ENCODE measurements around the gene C4BPA. TPM values are rescaled to one million over a fixed set of nuclear protein-coding genes. Genes with fewer than 3 reads are reported as not detected.

The C4BPA gene
- total and polyA plus RNA-seq, 2 of the 8 experiments (the other 6 are each of a cell fraction or from before 2014, with no cell fraction given) = not detected

DNA sequence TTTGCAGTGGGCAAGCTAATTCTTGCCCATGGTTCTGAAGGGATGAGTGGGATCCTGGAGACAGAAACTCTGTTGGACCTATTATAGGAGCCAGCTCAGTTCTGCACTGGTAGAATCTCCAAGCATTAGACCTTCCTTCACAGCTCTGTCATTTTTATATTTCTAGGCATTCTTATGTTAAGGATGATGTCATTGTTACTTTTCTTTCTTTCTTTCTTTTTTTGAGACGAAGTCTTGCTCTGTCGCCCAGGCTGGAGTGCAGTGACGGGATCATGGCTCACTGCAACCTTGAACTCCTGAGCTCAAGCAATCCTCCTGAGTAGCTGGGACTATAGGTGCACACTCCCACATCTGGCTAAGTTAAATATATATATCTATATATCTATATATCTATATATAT is 43.4 kb upstream of the C4BPA start:
- WGBS, 2 experiments (ENCODE audit: extremely low coverage in 1 of 2, insufficient coverage in 1 of 2, insufficient read length in 1 of 2, insufficient replicate concordance in 2 of 2, low coverage in 1 of 2, low lambda C conversion rate in 2 of 2, missing lambda C conversion rate in 1 of 2) = 94% methylated on average over 3 of the region's 3 CpGs; no CpG with 5 or more reads in 1 of the 2 experiments
- H4K91ac ChIP-seq (replicated peaks; ENCODE audit: insufficient read length, low read length) = no peak overlapping the region
- H2AFZ ChIP-seq (ENCODE audit: low read length) = no peak overlapping the region

More for the DNA sequence above, 43.4 kb upstream of the C4BPA start:
- H2BK15ac ChIP-seq (ENCODE audit: low read length) = no peak overlapping the region
- H2BK5ac ChIP-seq (ENCODE audit: low read depth, low read length) = no peak overlapping the region
- peaks cover 2 to 26% (median 15%) of the 10 kb centered on the region in 4 experiments; a peak in 7 of 8 replicates for H3K36me3 ChIP-seq (ENCODE audit: control insufficient read depth in 2 of 4, insufficient read depth in 4 of 4, low read length in 3 of 4)
- H2BK120ac ChIP-seq (replicated peaks; ENCODE audit: low read depth, low read length) = no peak overlapping the region
- H3K4me1 ChIP-seq (replicated peaks in 1 of 4; ENCODE audit: control insufficient read depth in 3 of 4, insufficient read depth in 4 of 4, low read length in 3 of 4) = peaks cover 0 to 3% (median 1%) of the 10 kb centered on the region in 4 experiments; a peak in 2 of 7 replicates
- no peak overlapping the region for H3K14ac ChIP-seq (ENCODE audit: insufficient read length)
- no peaks in the 10 kb centered on the region for H3K79me1 ChIP-seq (ENCODE audit: low read depth, low read length)
- no peaks in the 10 kb centered on the region for H3K9me3 ChIP-seq (ENCODE audit: insufficient read depth in 2 of 2, low read depth in 1 of 2, low read length in 1 of 2)
- H3K56ac ChIP-seq (replicated peaks; ENCODE audit: insufficient read length, low read depth, low read length) = no peak overlapping the region
- no peak overlapping the region for H2BK12ac ChIP-seq (ENCODE audit: low read depth, low read length)
- H3K27me3 ChIP-seq (replicated peaks in 1 of 4; ENCODE audit: control insufficient read depth in 3 of 4, extremely low read depth in 1 of 4, insufficient read depth in 3 of 4, low read length in 3 of 4) = no peaks in the 10 kb centered on the region
- no peak overlapping the region for H3K23ac ChIP-seq (ENCODE audit: insufficient read length)
- no peak overlapping the region for H4K5ac ChIP-seq (ENCODE audit: insufficient read length, low read depth, low read length)
- no peak for TF ChIP-seq BRCA1 (IDR thresholded peaks at IDR 0.05; ENCODE audit: low read depth, low read length)
- no peak for TF ChIP-seq HDAC2 (IDR thresholded peaks at IDR 0.05; ENCODE audit: borderline replicate concordance in 1 of 2, low read depth in 2 of 2, low read length in 2 of 2)
- no peak for TF ChIP-seq KDM1A (IDR thresholded peaks at IDR 0.05; ENCODE audit: borderline replicate concordance, low read length)
- TF ChIP-seq CBX5 (IDR thresholded peaks at IDR 0.05; ENCODE audit: low read depth, low read length) = no peak
- TF ChIP-seq BACH1 (IDR thresholded peaks at IDR 0.05; ENCODE audit: low read length) = no peak
- no peak for TF ChIP-seq SIN3A (conservative IDR thresholded peaks at IDR 0.05 in 1 of 2, IDR thresholded peaks at IDR 0.05 in 1 of 2; ENCODE audit: low read depth in 1 of 2, low read length in 2 of 2)
- no peak for TF ChIP-seq RAD21 (IDR thresholded peaks at IDR 0.05 in 1 of 2, conservative IDR thresholded peaks at IDR 0.05 in 1 of 2; ENCODE audit: low read depth in 2 of 2, low read length in 2 of 2)
- H3K23me2 ChIP-seq (ENCODE audit: low read depth, low read length) = no peaks in the 10 kb centered on the region
- ChIA-PET CTCF (ENCODE audit: partially characterized antibody) (interaction anchor here (0.6 to 3.5 kb wide), 10 partner anchors 11 to 362 kb away, joined by 3 to 21 read pairs (median 6); partner anchors contain the start of gene C1orf116), POLR2A (ENCODE audit: partially characterized antibody) (interaction anchor here (1.2 kb wide), 1 partner anchor 10 kb away, joined by 3 read pairs; the partner anchor contains the start of gene YOD1)
- H3K4ac ChIP-seq (replicated peaks; ENCODE audit: insufficient read length, low read depth, low read length) = no peak overlapping the region
- H3K79me2 ChIP-seq (ENCODE audit: control insufficient read depth in 1 of 2, insufficient read depth in 2 of 2, low read length in 2 of 2) = no peaks in the 10 kb centered on the region
- H4K20me1 ChIP-seq (replicated peaks in 1 of 2; ENCODE audit: control insufficient read depth in 1 of 2, insufficient read depth in 2 of 2, low read length in 2 of 2) = no peaks in the 10 kb centered on the region
- FAIRE-seq (no peak), DNase-seq (ENCODE audit: low read depth in 1 of 2, low spot score in 2 of 2) (no peak)
- no peak overlapping the region for H3K9ac ChIP-seq (replicated peaks in 1 of 4; ENCODE audit: extremely low read depth in 1 of 4, low read depth in 3 of 4, low read length in 3 of 4)
- H3K4me2 ChIP-seq (ENCODE audit: insufficient read depth in 1 of 2, low read depth in 2 of 2, low read length in 2 of 2) = no peak overlapping the region
- H3K18ac ChIP-seq (ENCODE audit: extremely low read depth, low read length) = no peak overlapping the region
- H2AK5ac ChIP-seq (ENCODE audit: low read depth, low read length) = no peak overlapping the region
- H2BK20ac ChIP-seq (ENCODE audit: low read length) = no peak overlapping the region
- no peak overlapping the region for H3K27ac ChIP-seq (ENCODE audit: low read depth, low read length)
- no peak overlapping the region for H4K8ac ChIP-seq (ENCODE audit: extremely low read depth, insufficient read depth, low read length)
- no peak overlapping the region for H3K4me3 ChIP-seq (ENCODE audit: extremely low read depth in 1 of 4, insufficient read depth in 2 of 4, low read depth in 3 of 4, low read length in 4 of 4)
